Activated T-helper 1 cell treated with Interleukin-2 at 50 U/mL for 16 hours (primary cell): Measurements from ENCODE around the gene KLHL3.

Experiments used
- DNase-seq: peaks from one replicate; pipeline ENCODE4 v3.0.0-alpha.2; 2020; ENCODE audit warnings: low read depth

Gene KLHL3

GRCh38 chr5:137610598-137610997 is 125.3 kb downstream of the KLHL3 start:
- DNase-seq = no peak

GRCh38 chr5:137609127-137609526 is 126.8 kb downstream of the KLHL3 start:
- DNase-seq = no peak

GRCh38 chr5:137607771-137608170 is 128.1 kb downstream of the KLHL3 start:
- DNase-seq = no peak

GRCh38 chr5:137606401-137606800 is 129.5 kb downstream of the KLHL3 start:
- no peak for DNase-seq

- no peak for DNase-seq
Measured at GRCh38 chr5:137605411-137605810, 130.5 kb downstream of the KLHL3 start.

GRCh38 chr5:137604348-137605095 is 131.4 kb downstream of the KLHL3 start:
- no peak for DNase-seq

- no peak for DNase-seq
Measured at GRCh38 chr5:137603891-137604290, 132.0 kb downstream of the KLHL3 start.

- DNase-seq = no peak
Measured at GRCh38 chr5:137603356-137603755, 132.5 kb downstream of the KLHL3 start.

GRCh38 chr5:137602721-137603273 is 133.1 kb downstream of the KLHL3 start:
- no peak for DNase-seq

- no peak for DNase-seq
Measured at GRCh38 chr5:137600721-137601360, 135.0 kb downstream of the KLHL3 start.

- no peak for DNase-seq
Measured at GRCh38 chr5:137599457-137599856, 136.4 kb downstream of the KLHL3 start.

- DNase-seq = no peak
Measured at GRCh38 chr5:137598399-137598798, 137.5 kb downstream of the KLHL3 start.

- DNase-seq = no peak
Measured at GRCh38 chr5:137596941-137597340, 138.9 kb downstream of the KLHL3 start.

- DNase-seq = no peak
Measured at GRCh38 chr5:137595396-137596079, 140.4 kb downstream of the KLHL3 start.

GRCh38 chr5:137594717-137595116 is 141.2 kb downstream of the KLHL3 start:
- DNase-seq = no peak

- no peak for DNase-seq
Measured at GRCh38 chr5:137592317-137592716, 143.6 kb downstream of the KLHL3 start.

GRCh38 chr5:137589185-137589584 is 146.7 kb downstream of the KLHL3 start:
- DNase-seq = no peak

- DNase-seq = no peak
Measured at GRCh38 chr5:137587919-137588318, 148.0 kb downstream of the KLHL3 start.

- DNase-seq = no peak
Measured at GRCh38 chr5:137584262-137584661, 151.6 kb downstream of the KLHL3 start.

- no peak for DNase-seq
Measured at GRCh38 chr5:137583129-137583528, 152.8 kb downstream of the KLHL3 start.

- no peak for DNase-seq
Measured at GRCh38 chr5:137582218-137582617, 153.7 kb downstream of the KLHL3 start.

GRCh38 chr5:137581776-137582175 is 154.1 kb downstream of the KLHL3 start:
- DNase-seq = no peak

GRCh38 chr5:137580030-137580429 is 155.9 kb downstream of the KLHL3 start:
- no peak for DNase-seq
